Activated T-cell treated with anti-CD3 and anti-CD28 coated beads, Interleukin-2, amount 50 U/mL, for 24 hours (primary cell): ENCODE measurements around the gene DGKD.

Experiments used
- DNase-seq: peaks from one replicate; pipeline ENCODE4 v3.0.0-alpha.2; 2020
- H3K27ac Mint-ChIP-seq: 2 replicates; pipeline ENCODE4 v1.8.0; 2020; ENCODE audit warnings: mild to moderate bottlenecking, mixed read lengths
- H3K27me3 Mint-ChIP-seq: 2 replicates; pipeline ENCODE4 v1.8.0; 2020; ENCODE audit warnings: mixed read lengths
- H3K36me3 Mint-ChIP-seq: 2 replicates; pipeline ENCODE4 v1.8.0; 2020; ENCODE audit warnings: low read depth, mixed read lengths
- H3K4me1 Mint-ChIP-seq: 2 replicates; pipeline ENCODE4 v1.8.0; 2020; ENCODE audit warnings: low read depth, mixed read lengths
- H3K4me3 Mint-ChIP-seq: 2 replicates; pipeline ENCODE4 v1.8.0; 2020; ENCODE audit warnings: mild to moderate bottlenecking, moderate library complexity, mixed read lengths
- H3K9me3 Mint-ChIP-seq: 2 replicates; pipeline ENCODE4 v1.8.0; 2020; ENCODE audit warnings: mixed read lengths

The DGKD gene

DNA sequence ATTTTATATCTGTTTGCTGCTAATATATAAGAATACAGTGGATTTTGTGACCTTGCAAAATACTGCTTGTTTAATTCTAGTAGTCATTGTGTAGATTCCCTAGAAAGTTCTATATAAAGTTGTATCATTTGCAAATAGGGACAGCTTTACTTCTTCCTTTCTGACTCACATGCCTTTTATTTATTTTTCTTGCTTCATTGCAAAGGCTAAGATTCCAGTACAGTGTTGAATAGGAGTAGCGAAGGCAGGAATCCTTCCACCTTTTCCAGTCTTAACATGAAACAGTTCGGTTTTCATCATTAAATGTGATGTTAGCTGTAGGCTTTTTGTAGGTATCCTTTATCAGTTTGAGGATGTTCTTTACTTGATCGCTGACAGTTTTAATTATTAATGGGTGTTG lies 58.1 kb downstream of the DGKD start:
- H3K27me3 Mint-ChIP-seq = no peaks in the 10 kb centered on the region
- H3K27ac Mint-ChIP-seq = peak overlapping the region; percentile 29
- H3K9me3 Mint-ChIP-seq = peaks cover 17% of the 10 kb centered on the region
- no peak for DNase-seq
- H3K4me1 Mint-ChIP-seq = peaks cover 86% of the 10 kb centered on the region
- H3K4me3 Mint-ChIP-seq = no peak overlapping the region
- peaks cover 79% of the 10 kb centered on the region for H3K36me3 Mint-ChIP-seq

DNA sequence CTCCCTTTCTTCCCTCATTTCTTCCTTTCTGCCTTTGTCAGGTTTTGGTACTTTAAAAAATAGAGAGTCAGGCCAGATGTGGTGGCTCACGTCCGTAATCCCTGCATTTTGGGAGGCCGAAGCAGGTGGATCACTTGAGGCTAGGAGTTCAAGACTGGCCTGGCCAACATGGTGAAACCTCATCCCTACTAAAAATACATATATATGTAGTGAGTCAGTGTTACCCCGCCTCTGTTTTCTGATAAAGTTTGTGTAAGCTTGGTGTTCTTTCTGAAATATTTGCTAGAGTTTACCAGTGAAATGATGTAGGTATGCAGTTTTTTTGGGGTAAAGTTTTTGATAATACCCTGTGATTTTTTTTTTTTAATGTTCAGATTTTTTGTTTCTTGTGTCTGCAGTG lies 58.8 kb downstream of the DGKD start:
- Mint-ChIP-seq H3K36me3 (peaks cover 80% of the 10 kb centered on the region), H3K4me3 (no peak overlapping the region)

DNA sequence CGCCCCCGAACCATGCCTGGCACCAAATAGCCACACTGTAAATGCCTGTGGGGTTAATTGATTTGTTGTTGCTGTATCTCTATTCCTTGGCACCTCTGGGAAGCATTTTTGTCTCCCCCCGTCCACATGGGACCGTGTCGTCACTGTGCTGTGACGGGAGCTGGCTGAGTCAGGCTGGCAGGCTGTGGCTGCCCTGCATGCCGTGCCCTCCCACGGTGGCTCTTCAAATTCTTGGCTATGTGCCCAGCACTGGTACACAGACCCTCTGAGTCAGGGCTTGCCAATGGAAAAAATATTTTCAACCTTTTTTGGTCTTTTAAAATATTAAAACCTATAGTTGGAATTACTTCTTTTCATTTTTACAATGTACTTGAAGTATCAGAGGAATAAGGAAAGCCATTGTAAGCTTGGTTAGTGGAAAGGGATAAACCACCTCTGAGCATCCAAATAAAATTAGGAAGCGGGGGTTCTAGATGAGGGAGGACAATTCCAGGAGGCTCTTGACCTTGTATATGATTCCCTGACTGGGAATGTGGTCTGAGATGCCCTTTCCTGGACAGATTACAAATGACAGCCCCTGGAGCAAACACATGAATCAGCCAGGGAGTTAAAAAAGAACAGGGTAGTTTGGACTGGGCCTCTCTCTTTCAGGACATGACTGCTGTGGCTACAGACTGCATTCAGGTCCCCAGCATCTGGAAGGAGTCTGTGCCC lies 59.4 kb downstream of the DGKD start:
- Mint-ChIP-seq H3K36me3 (peaks cover 73% of the 10 kb centered on the region), H3K4me3 (peak overlapping the region; percentile 4), H3K9me3 (peaks cover 17% of the 10 kb centered on the region), H3K27me3 (no peaks in the 10 kb centered on the region), H3K4me1 (peaks cover 91% of the 10 kb centered on the region), H3K27ac (peak overlapping the region; percentile 85)
- peak; percentile 68 for DNase-seq

More for the DNA sequence above, 58.8 kb downstream of the DGKD start:
- Mint-ChIP-seq H3K27me3 (no peaks in the 10 kb centered on the region), H3K9me3 (peaks cover 17% of the 10 kb centered on the region), H3K27ac (peak overlapping the region; percentile 85), H3K4me1 (peaks cover 90% of the 10 kb centered on the region)
- DNase-seq = no peak

DNA sequence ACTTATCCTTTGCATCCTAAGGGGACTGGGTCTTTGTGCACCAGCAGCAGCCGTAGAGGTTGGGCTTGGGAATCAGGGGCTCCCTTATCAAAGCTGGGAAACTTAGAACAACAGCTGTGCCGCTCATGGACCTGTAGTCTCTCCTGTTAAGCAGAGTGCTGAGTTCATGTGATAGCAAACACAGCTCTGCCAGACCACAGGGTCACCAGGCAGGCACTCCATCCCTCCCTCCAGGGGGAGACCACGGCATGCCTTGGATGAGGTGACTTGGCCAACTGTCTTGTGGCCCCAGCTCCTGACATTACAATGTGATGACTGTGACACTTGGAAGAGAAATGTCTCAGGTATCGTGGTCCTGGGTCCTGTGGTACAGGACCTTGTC lies 60.0 kb downstream of the DGKD start:
- Mint-ChIP-seq H3K27ac (peak overlapping the region; percentile 85), H3K4me3 (no peak overlapping the region), H3K27me3 (no peaks in the 10 kb centered on the region), H3K36me3 (peaks cover 68% of the 10 kb centered on the region), H3K4me1 (peaks cover 91% of the 10 kb centered on the region), H3K9me3 (peaks cover 17% of the 10 kb centered on the region)
- no peak for DNase-seq

DNA sequence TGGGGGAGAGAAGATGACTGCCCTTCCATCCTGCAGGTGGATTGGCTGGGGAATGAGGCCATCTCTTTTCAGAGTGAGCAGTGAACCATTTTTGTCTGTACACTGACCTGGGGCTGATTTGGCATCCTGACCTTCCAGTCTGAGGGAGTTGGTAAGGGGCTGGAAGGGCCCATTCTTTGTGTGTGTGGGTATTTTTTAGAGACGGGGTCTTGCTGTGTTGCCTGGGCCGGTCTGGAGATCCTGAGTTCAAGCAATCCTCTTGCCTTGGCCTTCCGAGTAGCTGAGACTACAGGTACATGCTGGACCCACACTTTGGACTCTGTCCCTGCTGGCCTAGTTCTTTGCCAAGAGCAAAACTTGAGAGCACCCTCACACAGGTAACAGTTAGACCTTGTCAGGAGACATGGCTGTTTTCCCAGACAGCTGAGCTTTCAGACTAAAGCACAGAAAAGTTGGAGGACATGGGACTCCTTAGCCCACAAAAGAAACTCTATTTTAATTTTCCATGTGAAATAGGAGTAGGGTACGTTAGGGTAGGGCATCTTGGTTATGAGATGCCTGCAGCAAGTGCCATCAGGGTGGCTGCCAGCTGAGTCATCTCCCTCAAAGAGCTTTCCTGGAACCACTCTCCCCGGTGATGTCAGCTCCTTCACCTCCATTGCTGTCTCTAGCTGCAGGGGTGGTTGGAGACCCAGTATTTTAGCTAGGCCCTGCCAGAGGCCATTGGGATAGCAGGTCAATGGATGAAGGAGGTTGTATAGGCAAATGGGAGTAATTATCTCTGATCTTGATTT lies 60.7 kb downstream of the DGKD start:
- peaks cover 17% of the 10 kb centered on the region for H3K9me3 Mint-ChIP-seq
- H3K4me1 Mint-ChIP-seq = peaks cover 91% of the 10 kb centered on the region
- no peak overlapping the region for H3K4me3 Mint-ChIP-seq
- no peak for DNase-seq
- H3K27ac Mint-ChIP-seq = peak overlapping the region; percentile 85
- H3K36me3 Mint-ChIP-seq = peaks cover 67% of the 10 kb centered on the region
- no peaks in the 10 kb centered on the region for H3K27me3 Mint-ChIP-seq

DNA sequence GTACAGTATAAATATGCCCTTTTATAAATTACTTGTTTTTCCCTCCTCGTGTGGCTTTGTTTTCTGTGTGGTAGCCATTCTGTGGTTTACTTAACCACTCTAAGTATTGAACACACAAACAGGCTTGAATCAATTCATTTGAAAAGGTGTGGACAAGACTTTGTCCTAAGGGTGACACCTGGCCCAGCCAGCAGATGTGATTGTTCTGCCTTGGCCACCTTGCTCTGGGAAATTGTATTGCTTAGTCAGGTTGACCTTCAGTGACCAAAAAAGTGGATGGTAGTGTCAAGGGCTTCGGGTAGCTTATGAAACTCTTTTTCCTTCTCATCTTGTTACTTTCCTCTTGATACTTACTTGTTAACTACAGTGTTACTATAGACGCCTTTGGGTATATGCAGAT lies 61.9 kb downstream of the DGKD start:
- peak overlapping the region; percentile 85 for H3K27ac Mint-ChIP-seq
- H3K9me3 Mint-ChIP-seq = peaks cover 12% of the 10 kb centered on the region
- DNase-seq = no peak
- H3K4me3 Mint-ChIP-seq = no peak overlapping the region
- no peaks in the 10 kb centered on the region for H3K27me3 Mint-ChIP-seq
- peaks cover 57% of the 10 kb centered on the region for H3K36me3 Mint-ChIP-seq
- peaks cover 91% of the 10 kb centered on the region for H3K4me1 Mint-ChIP-seq

DNA sequence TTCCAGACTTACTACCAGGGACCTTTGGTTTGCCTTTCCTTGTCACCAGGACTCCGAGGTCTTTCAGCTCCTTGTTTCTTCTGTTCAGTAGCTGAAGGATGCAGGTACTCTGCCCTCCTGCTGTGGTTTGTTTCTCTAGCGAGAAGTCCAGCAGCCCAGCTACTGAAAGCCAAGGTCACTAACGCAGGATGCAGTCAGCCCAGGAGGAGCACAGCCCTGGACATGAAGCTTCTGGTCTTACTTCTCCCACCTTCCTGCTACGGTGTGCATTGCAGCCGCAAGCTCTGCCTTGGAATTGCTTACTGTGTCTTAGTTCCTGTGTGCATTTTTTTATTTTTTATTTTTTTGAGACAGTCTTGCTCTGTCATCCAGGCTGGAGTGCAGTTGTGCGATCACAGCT lies 62.4 kb downstream of the DGKD start:
- Mint-ChIP-seq H3K36me3 (peaks cover 56% of the 10 kb centered on the region), H3K9me3 (peaks cover 6% of the 10 kb centered on the region), H3K27ac (peak overlapping the region; percentile 69), H3K4me1 (peaks cover 91% of the 10 kb centered on the region), H3K4me3 (no peak overlapping the region), H3K27me3 (no peaks in the 10 kb centered on the region)
- DNase-seq = no peak

DNA sequence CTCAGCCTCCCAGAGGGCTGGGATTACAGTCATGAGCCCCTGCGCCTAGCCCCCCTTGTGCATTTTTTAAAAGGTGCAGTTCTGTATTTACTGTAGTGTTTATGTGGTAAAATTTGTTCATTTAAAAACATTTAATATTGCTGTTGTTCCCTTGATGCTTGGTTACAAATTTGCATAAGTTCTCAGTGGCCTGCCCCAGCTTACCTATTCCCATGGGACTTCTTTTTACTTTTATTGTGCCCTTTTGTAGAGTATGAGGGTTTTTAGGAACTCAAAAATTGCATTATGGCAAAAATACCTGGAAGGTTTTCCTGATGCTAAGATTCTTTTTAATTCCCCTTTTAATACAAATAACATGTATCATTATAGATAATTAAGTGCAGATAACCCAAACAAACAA lies 63.0 kb downstream of the DGKD start:
- H3K9me3 Mint-ChIP-seq = peaks cover 5% of the 10 kb centered on the region
- H3K27ac Mint-ChIP-seq = peak overlapping the region; percentile 61
- H3K27me3 Mint-ChIP-seq = no peaks in the 10 kb centered on the region
- no peak overlapping the region for H3K4me3 Mint-ChIP-seq
- H3K4me1 Mint-ChIP-seq = peaks cover 95% of the 10 kb centered on the region
- no peak for DNase-seq
- peaks cover 56% of the 10 kb centered on the region for H3K36me3 Mint-ChIP-seq

DNA sequence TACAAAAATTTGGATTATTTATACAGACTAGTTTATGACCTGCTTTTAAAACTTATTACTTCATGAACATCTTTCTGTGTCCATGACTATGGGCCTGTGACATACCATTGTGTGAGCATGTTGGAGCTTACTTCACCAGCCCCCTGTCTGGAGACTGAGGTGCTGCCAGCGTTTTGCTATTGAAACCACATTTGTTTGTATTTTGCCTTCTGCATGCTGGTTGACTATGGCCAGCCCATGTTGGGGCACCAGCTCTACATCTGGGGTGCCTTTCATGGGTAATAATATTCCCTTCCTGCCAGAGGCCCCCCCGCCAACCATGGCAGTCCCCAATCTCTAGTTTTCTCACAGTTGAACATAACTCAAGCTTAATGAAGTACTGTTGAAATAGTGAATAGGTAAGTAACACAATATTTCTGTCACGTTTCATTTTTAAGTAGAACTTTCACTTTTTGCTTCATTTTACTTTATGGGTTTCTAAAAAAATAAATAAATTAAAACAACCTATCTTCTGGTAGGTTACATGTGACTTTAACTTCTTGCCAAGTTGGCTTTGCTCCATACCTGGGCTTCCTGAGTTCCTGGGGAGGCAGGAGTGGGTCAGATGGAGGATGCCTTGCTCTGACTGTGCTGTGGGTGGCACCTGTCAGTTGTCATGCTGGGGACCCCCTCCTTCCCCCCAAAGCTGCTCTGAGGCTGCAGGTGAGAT lies 63.9 kb downstream of the DGKD start:
- peak overlapping the region; percentile 85 for H3K27ac Mint-ChIP-seq
- no peaks in the 10 kb centered on the region for H3K9me3 Mint-ChIP-seq
- H3K4me1 Mint-ChIP-seq = peaks cover 97% of the 10 kb centered on the region
- H3K27me3 Mint-ChIP-seq = no peaks in the 10 kb centered on the region
- H3K4me3 Mint-ChIP-seq = peak overlapping the region; percentile 68
- peaks cover 58% of the 10 kb centered on the region for H3K36me3 Mint-ChIP-seq
- DNase-seq = no peak

DNA sequence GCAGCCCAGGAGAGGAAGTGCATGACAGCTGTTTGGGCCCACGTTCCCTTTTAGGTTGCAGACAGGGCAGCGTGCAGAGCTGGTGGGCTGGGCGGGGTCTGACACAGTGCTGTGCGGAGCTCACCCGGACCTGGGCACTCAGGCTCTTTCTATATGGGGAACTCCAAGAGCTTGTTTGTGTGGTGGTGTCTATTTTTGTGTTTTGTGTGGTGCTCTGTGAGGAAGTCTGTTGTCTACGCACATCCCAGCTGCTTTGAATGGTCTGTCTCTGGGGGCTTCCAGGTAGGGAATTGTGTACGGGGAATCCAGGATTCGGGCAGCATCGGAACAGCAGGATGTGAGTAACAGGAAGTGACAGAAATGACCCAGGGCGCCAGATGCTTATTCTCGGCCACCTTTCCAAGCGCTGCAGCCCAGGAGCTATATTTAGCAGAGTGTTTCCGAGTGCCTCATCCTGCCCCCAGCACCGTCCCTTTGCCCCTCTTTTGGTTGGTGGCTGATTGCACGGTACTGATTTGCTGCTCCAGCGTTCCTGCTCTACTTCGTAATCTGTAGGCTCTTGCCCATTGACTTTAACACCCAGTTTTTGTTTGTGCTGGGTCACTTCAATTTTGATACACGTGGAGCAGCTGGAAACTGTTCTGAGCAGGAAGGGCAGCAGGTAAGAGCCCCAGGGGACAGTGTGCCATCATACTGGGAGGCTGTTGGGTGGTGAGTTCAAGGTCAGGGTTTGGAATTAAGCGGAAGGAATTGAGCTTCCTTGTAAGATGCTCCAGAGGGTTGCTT lies 64.7 kb downstream of the DGKD start:
- H3K36me3 Mint-ChIP-seq = peaks cover 59% of the 10 kb centered on the region
- no peaks in the 10 kb centered on the region for H3K27me3 Mint-ChIP-seq
- peak; percentile 61 for DNase-seq
- peaks cover 97% of the 10 kb centered on the region for H3K4me1 Mint-ChIP-seq
- H3K27ac Mint-ChIP-seq = peak overlapping the region; percentile 85
- H3K9me3 Mint-ChIP-seq = no peaks in the 10 kb centered on the region
- peak overlapping the region; percentile 68 for H3K4me3 Mint-ChIP-seq

DNA sequence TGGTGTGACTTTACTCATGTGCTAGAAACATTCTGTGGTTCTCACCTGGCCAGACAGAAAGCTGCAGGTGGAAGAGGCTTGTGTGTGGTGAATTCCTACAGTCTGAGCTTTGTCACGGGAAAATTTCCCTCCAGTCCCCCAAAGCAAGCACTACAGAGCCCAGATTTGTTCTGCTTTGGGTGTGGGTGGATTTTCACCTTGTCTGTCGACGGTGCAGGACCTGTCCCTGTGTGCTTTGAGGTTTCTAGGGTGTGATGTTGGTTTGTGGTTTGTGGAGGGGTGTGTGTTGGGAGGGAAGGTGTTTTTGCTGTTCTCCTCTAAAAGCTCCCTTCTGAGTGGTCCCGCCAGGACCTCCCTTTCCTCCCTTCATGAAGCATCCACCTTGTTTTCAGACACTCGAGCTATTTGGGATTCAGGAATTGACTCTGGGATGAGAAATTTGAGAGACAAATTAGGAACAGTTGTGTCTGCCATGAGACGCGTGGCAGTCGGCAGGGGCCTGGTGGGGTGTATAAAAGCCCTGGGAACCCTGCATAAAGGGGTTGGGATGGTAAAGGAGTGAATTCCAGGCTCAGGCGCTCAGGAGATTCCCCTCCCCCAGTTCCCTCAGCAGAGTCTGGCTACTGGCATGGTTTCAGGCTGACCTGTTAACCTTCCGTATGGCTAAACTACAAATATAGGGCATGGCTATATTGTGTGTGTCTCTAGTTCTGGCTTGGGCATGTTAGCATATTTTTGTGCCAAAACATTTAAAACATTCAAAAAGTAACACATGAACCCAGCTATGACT lies 65.5 kb downstream of the DGKD start:
- H3K4me1 Mint-ChIP-seq = peaks cover 96% of the 10 kb centered on the region
- peaks cover 62% of the 10 kb centered on the region for H3K36me3 Mint-ChIP-seq
- peak overlapping the region; percentile 85 for H3K27ac Mint-ChIP-seq
- DNase-seq = peak; percentile 52
- H3K27me3 Mint-ChIP-seq = no peaks in the 10 kb centered on the region
- H3K9me3 Mint-ChIP-seq = no peaks in the 10 kb centered on the region
- H3K4me3 Mint-ChIP-seq = peak overlapping the region; percentile 68

DNA sequence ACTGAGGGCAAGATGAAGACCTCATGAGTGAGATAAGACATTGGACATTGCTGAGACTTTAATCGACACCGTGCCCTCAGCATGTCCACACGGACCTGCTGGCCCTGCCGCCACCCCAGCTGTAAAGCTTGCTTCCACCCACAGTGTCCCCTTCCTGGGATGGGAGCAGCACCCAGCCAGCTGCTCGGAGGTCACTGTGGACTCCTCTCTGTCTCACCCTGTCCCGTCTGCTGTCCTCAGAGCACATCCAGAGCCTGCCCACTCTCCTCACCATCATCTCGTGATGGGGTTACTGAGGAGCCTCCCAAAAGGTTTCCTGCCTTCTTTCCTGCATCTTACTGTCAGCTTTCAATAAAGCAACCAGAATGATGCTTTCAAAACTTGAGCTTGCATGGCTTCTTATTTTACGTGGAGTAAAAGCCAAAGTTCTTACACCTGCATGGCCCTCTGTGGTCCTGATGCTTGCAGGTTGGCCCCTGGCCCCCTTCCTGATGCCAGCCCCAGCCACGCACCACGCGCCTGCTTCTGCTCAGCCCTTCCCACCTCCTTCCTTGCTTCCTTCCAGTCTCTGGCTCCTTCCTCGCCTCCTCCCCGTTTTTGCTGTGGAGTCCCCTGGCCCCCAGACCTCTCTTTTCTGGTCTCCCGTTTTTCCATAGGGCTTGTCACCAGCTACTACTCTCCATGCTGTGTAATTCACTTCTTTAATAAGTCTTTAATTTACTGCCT lies 67.0 kb downstream of the DGKD start:
- Mint-ChIP-seq H3K36me3 (peaks cover 61% of the 10 kb centered on the region), H3K4me3 (peak overlapping the region; percentile 48), H3K27me3 (no peaks in the 10 kb centered on the region), H3K9me3 (peaks cover 2% of the 10 kb centered on the region), H3K4me1 (peaks cover 92% of the 10 kb centered on the region), H3K27ac (peak overlapping the region; percentile 89)
- DNase-seq = no peak

DNA sequence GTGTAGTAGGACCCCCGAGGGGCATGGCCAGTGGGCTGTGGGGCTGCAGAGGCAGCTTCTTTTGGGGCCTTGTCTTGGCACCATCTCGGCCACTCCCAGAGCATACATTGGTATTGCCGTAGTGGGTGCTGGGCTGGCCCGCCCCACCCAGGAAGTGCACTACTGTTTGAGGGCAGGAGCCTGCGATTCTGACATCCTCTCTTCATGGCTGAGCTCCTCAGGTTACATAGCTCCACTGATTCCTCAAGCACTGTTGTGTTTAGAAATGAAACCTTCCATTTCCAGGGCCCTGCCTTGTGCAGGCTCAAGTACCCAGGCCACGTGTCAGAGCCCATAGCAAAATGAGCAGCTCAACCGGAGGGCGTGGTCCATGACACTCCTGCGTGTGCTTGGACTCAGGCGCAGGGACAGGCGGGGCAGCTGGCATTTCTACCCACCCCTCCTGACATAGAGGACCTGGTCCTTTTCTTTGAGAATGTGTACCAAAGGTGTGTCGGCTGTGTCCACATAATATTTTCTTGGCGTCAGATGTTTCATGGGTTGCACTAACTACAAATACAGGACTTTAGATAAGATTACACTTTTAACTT lies 67.9 kb downstream of the DGKD start:
- Mint-ChIP-seq H3K36me3 (peaks cover 65% of the 10 kb centered on the region), H3K4me3 (peak overlapping the region; percentile 48), H3K9me3 (peaks cover 10% of the 10 kb centered on the region), H3K27me3 (no peaks in the 10 kb centered on the region), H3K27ac (peak overlapping the region; percentile 89), H3K4me1 (peaks cover 95% of the 10 kb centered on the region)
- peak; percentile 68 for DNase-seq
